GM20000 (cell line): ENCODE measurements around the gene TBC1D4.

Experiments
- DNase-seq: peaks from one replicate; pipeline ENCODE4 v3.0.0; 2012; ENCODE audit warnings: low spot score
- CTCF ChIP-seq: IDR thresholded peaks from 2 replicates; pipeline ENCODE4 v1.5.1; 2012; ENCODE audit warnings: mild to moderate bottlenecking, control low read depth; ENCODE audit errors: extremely low read depth, missing control alignments

The TBC1D4 gene

GRCh38 chr13:75415694-75416093 is 66.3 kb downstream of the TBC1D4 start:
- no peak for TF ChIP-seq CTCF
- DNase-seq = no peak

- no peak for DNase-seq
- TF ChIP-seq CTCF = no peak
Measured at GRCh38 chr13:75415171-75415570, 66.8 kb downstream of the TBC1D4 start.

- TF ChIP-seq CTCF = no peak
- DNase-seq = no peak
Measured at GRCh38 chr13:75414036-75414827, 67.7 kb downstream of the TBC1D4 start.

- no peak for DNase-seq
- no peak for TF ChIP-seq CTCF
Measured at GRCh38 chr13:75411924-75412537, 69.9 kb downstream of the TBC1D4 start.

- no peak for DNase-seq
- no peak for TF ChIP-seq CTCF
Measured at GRCh38 chr13:75410207-75410606, 71.8 kb downstream of the TBC1D4 start.

GRCh38 chr13:75407998-75408397 is 74.0 kb downstream of the TBC1D4 start:
- no peak for DNase-seq
- no peak for TF ChIP-seq CTCF

- no peak for DNase-seq
- TF ChIP-seq CTCF = no peak
Measured at GRCh38 chr13:75407473-75407872, 74.5 kb downstream of the TBC1D4 start.
